D721Med (cell line): ENCODE measurements around the gene TSPAN14.

Experiments used
- DNase-seq: peaks from one replicate; pipeline ENCODE4 v3.0.0; 2011; ENCODE audit warnings: low spot score; ENCODE audit not compliant: insufficient read length
- FAIRE-seq: peaks from 2 replicates; lab custom pipeline; 2011; peaks lifted over from hg19 to GRCh38; lab: Jason Lieb, UNC
- CTCF ChIP-seq: IDR thresholded peaks from 2 replicates; pipeline ENCODE4 v1.5.1; 2012; ENCODE audit warnings: mild to moderate bottlenecking, control low read depth; ENCODE audit not compliant: insufficient read depth; ENCODE audit errors: missing control alignments

TSPAN14 gene

GRCh38 chr10:80555415-80555814 lies 101.3 kb downstream of the TSPAN14 start:
- no peak for DNase-seq
- no peak for FAIRE-seq
- no peak for TF ChIP-seq CTCF

DNA sequence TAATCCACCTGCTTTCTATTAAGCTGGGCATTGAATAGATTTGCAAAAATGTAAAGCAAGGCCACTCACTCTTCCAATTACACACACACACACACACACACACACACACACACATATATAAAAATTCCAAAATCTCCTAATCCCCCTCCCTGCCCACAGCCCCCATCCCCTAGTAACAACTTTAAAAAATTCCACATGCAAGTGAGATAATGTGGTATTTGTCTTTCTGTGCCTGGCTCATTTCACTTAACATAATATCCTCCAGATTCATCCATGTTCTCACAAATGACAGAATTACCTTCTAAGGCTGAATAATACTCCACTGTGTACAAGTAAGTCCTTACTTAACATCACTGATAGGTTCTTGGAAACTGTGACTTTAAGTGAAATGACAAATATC lies 107.8 kb downstream of the TSPAN14 start:
- no peak for FAIRE-seq
- DNase-seq: no peak
- no peak for TF ChIP-seq CTCF

- no peak for DNase-seq
- FAIRE-seq: no peak
- no peak for TF ChIP-seq CTCF
Measured at GRCh38 chr10:80567292-80567691, 113.2 kb downstream of the TSPAN14 start.

DNA sequence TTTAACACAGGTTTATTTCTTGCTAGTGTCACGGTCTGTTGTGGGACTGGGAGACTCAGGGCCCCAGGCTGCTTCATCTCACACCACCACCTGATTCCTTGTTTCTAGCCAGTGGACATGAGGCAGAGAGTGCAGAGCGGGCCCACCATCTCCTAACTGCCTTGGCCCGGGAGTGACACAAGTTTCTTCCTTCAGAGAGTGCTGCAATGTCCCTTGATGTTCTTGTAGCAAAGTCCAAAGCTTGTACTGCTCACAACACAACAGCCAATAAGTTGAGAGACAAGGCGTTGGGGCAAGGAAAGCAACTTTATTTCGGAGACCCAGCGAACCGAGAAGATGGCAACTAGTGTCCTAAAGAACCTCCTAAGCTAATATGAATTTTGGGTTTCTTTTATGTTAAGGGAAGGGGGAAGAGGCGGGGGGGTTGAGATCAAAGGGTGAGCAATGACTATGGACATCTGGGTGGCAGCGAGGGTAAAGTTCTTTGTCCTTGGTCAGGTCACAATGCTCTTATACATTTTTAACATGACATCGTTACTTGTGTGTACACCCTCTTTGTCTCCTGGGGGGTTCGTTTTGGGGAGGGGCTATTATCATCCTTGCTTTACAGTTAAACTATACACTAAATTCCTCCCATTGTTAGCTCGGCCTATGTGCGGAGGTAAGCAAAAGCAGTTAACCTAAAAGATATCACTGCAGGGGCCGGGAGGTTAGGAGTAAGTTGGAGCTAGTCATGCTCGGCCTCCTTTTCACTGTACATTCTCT lies 115.2 kb downstream of the TSPAN14 start:
- no peak for TF ChIP-seq CTCF
- FAIRE-seq (no peak), DNase-seq (no peak)

DNA sequence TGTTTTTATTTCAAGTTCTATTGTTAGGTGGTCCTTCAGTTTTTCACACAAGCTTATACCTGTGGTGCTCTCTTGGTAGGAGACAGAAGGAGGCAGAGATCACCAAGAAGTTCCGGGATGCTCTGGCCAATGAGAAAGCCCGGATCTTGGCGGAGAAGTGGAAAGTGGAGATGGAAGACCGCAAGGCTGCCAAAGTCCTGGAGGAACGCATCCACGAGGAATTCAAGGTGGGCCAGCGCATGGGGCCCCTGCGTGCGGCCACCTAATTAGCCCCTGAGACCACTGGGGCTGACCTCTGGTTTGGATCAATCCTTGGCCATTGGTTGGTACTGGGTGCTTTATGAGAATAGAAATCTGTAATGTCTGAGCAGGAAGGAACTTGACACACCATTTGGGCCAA lies 117.2 kb downstream of the TSPAN14 start:
- FAIRE-seq (no peak), DNase-seq (no peak)
- TF ChIP-seq CTCF: no peak

DNA sequence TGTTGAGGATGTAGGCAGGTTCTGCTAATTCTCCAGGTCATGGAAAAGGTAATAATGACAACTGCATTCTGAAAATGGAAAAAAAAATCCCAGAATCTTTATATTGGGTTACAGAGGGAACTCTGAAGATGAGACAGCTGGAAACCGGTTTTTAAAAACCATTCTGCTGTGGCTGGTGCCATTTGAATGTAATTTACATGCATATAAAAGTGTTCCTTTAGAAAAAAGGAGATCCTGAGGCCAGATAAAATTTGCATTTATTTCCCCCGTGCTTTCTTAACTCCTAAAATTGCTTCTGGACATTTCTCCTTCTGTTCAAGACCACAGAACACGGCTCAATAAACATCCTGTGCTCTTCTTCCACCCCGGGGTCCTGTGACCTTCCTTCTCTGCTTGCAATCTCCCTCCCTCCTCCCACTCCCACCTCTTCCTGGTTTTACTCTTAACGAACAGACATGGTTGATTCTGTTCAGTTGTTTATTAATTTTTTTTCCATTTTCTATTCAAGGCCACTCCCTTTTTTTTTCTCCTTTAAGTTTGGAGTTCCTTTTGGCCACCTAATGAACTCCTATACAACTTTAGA lies 125.2 kb downstream of the TSPAN14 start:
- no peak for DNase-seq
- TF ChIP-seq CTCF: no peak
- FAIRE-seq: no peak
